Cerebellar nuclear complex (tissue), 1 donor: ENCODE results near the gene MED4.

ENCODE experiments used
- DNase-seq, 2 experiments: peaks; one replicate each; lab custom pipeline; 2025; lab: John Stamatoyannopoulos, UW

MED4 gene, protein sequence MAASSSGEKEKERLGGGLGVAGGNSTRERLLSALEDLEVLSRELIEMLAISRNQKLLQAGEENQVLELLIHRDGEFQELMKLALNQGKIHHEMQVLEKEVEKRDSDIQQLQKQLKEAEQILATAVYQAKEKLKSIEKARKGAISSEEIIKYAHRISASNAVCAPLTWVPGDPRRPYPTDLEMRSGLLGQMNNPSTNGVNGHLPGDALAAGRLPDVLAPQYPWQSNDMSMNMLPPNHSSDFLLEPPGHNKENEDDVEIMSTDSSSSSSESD

DNA sequence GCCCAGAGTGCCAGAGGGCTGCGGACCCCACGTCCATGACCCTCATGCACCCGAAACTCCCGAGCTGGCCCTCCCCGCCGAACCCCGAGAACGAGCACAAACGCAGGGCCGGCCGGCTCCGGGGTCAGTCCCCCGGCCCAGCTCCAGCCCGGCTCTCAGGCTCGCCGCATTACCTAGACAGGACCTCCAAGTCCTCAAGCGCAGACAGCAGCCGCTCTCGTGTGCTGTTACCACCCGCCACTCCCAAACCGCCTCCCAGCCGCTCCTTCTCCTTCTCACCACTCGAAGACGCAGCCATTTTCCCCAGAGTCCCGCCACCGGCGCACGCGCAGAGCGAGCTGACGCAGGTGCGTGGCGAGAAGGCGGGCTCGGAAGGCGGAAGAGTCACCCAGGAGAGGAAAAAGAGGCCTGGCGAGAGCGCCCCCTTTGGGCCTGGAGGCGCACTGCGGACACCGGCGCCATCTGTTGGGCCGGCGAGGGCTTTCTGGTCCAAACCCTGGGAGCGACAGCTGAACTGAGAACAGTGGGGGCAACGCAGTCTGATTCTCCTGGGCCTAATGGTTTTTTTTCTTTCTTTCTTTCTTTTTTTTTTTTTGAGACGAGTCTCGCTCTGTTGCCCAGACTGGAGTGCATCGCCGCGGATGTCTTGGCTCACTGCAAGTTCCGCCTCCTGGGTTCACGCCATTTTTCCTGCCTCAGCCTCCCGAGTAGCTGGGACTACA, at the start of gene MED4:
TSS of gene MED4 (minus strand) at position 324 of the 722 bp plus-strand sequence. CDS start at position 298, 26 bp downstream.
- DNase-seq, result peak; percentile 40 to 91

DNA sequence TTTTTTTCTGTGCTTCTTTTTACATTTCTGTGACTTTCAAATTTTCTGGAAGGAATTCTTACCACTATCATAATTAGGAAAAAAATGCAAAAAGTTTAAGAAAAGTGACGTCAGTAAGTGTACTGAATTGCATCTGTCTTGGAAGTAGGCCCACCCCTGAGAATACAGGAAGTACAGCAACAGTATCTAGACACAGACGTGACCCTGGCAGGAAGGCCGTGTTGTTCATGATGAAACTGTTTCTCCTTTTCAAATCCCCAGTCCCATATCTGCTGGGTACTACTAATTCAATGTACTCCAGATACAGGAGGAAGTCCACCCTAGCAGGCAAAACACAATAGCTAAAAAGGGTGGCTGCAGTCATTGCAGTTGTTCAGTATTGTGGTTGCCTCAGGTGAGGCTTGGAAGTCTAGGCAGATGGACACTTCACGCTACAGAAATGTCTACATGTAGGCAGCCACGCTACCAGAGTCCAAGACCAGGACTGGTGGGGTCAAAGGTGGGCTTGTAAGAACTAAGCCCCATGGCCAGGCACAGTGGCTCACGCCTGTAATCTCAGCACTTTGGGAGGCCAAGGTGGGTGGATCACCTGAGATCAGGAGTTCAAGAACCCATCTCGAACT, 49.6 kb upstream of the MED4 start:
- no peak for DNase-seq

DNA sequence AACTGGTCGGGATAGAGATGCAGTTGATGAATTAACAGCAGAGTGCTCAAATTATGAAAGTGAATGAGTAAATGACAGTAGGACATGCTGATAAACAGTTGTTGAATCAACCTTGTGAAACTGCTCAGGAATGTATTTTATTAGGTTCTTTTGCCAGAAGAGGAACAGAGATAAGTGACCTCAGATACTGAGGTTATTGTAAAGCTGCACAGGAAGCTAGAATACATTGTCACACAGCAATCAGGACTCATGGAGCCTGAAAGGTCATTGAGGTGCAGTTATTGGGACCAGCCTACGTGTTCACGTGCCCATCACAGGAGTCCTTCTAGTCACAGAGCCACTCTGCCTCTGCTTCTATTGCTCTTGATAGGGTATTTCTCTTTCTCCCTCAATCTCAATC, 47.5 kb upstream of the MED4 start:
- no peak for DNase-seq

DNA sequence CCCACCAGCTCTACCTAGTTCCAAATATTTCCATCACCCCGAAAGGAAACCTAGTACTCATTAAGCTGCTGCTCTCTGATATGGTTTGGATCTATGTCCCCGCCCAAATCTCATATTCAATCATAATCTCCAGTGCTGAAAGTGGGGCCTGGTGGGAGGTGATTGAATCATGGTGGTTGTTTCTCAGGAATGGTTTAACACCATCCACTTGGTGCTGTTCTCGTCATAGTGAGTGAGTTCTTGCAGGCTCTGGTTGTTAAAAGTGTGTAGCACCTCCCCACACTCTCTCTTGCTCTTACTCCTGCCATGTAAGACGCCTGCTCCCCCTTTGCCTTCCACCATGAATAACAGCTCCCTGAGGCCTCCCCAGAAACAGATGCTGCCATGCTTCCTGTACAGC, 43.4 kb upstream of the MED4 start:
- no peak for DNase-seq

DNA sequence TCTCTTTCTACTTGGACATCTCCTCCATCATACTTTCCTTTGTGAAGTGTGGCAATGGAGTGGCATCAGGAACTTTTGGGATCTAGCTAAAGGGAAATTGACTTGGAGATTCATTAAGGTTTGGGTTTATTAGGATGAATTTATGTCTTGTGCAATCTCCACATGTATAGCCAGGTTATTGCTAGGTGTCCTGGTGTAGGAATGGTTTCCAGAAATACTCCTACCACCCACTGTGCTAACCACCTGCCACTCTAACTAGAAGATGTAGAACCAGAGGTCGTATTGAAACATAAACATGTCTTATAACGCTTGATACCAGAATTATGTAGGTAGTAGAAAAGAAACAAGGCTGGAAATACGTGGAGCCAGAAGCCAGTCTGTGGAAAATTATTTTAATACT, 38.1 kb upstream of the MED4 start:
- peak; percentile 48 to 75 for DNase-seq

DNA sequence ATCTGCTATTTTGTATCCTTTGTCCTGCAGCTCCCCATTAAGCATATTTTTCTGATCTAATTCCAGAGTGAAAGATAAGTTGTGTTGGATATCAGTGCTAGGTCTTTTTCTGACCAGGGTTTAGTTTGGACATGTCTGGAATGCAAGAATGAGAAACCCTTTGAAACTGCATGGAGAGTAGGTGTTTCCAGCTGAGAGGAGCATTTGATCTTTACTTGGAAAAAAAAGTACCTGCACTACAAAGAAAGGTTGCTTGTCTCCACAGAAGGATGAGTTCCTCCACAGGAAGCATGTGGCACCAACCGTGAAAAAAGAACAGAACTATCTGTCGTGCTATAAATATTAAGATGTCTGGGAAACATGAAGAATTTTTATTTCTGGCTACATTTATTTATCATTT, 36.6 kb upstream of the MED4 start:
- peak in 1 of 2 experiments; percentile 33 for DNase-seq

DNA sequence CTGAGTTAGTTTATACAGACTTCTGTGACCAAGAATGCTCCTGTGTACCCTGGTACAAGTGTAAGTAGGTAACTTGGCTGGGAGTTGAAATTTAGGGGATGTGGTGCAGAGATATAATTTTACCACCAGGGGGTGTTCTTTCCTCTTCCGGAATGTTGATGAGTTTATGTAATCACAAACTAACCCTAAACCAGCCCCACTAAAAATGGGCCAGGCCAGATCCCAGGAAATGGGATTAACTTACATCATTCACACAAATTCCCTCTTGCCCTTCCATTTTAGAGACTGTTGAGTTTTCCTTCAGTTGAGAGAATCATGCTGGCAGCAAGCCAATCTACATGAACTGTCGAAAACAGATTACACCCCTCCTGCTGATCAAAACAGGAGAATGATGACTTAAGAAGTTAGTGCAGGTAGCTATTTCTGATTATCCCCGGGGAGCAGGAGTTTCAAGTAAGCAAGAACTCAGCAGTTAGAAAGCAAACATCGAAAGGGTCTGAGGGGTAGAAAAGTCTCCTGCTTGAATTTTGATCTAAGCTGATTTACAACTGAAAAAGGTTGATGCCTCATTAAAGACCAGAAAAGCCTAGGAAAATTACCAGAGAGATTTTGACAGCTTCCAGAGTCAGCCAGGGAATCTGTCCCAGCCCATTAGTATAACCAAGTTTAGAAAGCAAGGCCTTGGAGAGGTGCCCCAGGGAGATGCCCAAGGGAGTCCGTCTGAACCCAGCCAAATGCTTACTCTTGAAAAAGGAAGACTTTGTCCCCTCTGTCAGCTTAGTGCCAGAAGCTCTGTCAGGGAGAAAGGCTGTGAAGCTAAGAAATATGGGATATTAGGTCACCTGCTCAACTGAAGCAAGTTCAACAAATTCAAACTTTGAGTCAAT, 32.3 kb upstream of the MED4 start:
- peak; percentile 84 to 95 for DNase-seq

DNA sequence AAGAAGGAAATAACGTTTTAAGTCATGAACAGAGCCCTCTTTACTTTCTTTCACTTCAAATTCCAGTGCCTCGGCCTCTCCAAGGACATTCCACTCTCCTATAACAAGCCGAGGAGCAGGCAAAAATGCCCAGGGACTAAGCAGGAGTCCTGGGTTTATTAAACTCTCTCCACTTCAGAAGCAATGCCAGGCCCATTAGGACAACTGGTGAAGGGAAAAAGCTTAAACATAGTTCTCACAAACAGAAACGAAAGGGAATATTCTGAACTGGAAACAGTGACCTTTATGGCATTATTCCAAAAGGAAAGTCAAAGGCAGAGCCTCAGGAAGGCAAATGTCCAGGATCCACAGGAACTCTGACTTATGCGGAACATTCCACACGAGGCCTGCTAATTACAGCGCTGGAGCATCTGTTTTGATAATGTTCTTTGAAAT, 30.9 kb upstream of the MED4 start:
- no peak for DNase-seq

DNA sequence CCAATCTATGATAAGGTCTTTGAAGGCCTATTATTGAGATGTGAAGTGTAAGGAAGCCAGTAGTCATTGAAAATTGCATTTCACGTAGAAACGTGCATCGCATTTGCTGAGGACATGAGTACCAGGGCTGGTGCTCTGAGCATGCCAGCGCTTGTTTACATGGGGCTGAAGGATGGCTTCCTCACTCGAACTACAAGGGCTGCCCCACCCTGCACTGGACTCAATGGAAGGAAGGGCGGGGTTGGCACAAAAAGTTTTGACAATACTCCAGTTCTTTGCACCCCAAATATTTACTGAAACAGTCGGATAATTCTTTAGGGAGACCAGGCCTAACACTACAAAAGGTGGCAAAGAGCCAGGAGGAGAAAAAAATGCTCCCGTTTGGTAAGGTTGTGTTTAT, 28.9 kb upstream of the MED4 start:
- DNase-seq, result no peak

DNA sequence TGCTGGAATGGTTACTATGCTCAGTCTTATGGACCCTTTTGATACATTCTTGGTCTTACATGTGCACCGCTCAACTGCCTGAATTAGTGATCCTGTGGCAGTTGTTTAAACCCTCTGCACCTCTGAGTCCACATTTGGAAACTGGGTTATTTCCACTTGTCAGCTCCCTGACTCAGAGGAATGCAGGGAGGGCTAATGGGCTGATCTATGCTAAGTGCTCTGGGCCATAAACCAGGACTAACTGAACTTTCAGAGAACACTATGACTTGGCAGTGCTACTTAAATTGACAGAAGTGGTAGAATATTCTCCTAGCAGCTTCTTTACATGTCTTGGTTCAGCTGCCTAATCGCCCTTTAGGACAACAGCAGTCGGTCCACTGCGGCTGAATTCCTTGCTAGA, 26.8 kb upstream of the MED4 start:
- no peak for DNase-seq

DNA sequence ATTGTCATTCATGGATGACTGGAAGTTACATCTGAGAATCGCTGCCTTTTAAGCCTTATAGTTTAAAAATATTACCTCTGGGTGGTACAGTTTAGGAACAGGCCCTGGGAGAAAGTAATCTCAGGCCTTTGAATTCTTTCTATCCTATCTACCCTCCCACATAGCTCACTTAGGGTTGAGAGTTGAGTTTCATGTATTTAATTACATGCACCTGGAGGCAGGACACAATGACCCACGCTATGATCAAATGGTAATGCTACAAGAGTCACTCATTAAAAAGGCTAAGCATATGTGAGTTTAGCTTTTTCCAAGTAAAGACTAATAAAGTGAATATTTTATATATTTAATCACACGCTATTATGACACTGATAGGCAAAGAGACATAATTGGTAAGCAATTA, 25.3 kb upstream of the MED4 start:
- DNase-seq, result no peak

DNA sequence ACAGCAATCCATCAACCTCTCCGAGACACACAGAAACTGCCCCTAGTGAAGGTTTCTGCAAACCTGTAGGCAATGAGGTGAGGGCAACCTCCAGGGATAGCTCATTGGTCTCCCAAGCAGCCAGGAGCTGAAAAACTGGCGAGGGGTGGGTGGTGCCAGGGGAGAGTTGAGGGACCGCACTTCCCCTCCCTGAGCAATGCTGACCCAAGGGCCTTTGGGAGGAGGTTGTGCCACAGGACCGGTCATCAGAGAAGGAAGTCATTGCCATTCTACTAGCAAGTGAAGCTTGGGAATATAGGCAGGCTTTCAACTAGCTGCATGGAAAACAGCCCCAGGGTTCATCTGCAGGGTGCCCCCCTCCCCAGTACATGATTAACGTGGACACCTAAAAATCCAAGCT, 23.1 kb upstream of the MED4 start:
- DNase-seq, result no peak

DNA sequence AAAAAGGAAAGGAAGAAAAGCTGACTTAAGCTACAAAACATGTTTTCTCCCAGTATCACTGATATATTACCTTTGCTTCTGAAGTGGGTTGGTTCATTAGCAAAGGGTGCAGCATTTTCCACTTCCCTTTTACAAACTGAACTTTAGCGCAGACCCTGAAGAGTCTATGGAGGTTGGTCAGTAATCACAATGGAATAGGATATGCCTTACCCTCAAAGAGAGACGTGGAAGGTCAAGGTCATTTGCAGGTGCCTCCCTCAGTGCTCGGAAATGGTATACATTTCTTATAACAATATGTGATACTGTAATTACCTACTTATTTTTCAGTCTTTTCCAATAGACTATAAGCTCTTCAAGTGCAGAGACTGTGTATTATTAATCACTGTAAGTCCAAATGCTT, 21.9 kb upstream of the MED4 start:
- DNase-seq, result no peak

DNA sequence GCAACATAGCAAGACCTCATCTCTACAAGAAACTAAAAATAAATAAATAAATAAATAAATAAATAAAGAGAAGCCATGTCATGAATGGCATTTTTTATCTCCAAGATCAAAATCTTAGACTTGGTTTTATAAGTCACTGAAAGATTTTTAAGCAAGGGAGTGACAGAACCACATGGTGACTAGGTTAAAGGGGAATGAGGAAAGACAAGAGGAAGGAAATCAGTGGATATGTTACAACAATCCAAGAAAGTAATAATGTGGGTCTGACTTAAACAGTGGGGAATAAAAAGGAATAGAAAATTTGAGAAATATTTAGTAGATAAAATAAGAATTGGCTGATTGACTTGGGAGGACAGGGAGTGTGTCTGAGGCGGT, 18.8 kb upstream of the MED4 start:
- no peak for DNase-seq

DNA sequence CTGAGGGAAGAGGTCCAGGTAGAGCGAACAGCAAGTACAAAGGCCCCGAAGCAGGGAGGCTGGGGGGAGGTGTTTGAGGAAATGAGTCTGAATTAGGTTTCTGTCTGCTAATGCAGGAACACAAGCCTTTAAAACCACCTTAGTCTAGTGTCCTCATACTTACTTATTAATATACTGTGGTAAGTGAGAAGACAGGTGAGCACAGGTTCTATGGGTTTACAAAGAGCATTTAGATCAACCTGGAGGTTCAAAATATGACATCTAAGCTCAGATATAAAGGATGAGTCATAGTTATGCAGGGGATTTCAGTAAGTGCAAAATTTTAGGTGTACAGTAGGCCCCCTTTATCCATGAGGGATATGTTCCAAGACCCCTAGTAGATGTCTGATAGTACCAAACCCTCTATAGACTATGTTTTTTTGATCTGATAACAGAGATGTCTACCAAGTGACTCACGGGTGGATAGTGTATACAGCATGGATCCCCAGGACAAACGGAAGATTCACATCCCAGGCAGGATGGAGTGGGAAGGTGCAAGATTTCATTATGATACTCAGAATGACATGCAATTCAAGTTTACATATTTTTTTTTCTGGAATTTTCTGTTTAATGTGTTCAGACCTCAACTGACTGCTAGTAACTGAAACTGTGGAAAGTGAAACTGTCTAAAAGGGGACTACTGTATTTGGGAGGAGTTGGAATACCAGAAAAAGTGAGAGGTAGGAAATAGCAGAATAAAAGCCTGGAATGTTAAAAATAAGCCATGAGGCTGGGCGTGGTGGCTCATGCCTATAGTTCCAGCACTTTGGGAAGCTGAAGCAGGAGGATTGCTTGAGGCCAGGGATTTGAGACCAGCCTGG, 18.2 kb upstream of the MED4 start:
- DNase-seq, result no peak

DNA sequence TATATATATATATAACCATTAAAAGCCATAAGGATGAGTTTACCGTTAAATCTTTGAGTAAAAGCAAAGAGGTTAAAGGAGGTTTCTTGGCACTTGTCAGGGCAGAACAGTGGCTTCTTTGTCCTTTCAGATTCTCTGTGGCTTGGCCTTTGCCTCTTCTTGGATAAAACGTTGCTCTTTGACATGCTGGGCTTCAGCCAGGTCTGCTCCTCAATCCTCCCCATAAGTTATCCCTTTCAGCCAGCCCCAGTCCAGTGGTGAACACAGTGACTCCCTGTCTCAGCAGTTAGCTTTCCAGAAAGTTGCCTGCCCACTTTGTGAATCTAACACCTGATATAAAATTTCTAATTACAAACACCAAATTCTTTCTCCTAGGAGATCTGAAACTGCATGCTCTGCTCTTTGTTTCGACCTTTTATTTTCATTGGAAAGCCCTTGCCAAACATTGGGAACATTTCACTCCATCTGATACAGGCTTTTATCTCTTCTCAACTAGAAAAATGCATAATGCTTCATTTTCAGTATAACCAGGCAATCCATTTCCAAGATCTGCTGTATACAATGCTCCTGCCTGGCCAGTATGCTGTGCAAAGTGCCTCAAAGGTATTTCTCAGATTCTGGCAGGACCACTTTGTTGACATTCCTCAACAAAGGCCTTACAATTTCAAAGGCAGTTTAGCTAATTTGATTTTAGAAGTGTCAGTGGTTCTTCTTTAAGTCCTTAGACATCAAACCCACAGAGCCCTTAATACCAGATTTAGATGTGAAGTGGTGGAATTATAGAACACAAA, 16.2 kb upstream of the MED4 start:
- DNase-seq, result no peak

DNA sequence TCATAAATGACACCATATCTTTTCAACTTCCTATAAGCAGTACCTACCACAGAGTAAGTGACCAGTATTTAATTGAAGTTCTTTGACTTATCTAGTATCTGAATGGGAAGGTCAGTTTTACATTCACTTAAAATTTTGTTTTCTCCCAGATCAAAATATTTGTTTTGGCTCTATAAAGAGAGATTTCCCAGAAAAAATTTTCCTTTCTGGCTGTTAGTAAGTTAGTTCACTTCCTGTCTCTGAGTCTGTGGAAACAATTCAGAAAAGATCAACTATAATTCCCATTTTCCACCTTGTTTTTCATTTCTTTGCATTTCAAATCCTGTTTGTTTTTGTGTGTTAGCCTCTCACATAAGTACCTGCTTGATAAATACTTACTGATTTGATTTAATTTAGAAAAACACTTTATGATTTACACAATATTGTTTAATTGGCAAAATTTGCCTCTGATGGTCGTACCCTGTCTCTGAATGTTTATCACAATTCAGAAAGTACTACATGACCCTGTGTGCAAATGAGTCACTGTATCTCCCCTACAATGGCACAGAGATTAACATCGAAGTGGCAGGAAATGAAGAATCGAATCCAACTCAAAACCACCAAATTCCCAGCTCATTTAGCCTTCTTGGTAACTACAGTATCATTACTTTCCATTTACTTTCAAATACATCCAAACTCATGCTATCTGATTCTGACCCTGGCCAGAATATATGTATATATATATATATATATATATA, 15.4 kb upstream of the MED4 start:
- DNase-seq, result no peak

DNA sequence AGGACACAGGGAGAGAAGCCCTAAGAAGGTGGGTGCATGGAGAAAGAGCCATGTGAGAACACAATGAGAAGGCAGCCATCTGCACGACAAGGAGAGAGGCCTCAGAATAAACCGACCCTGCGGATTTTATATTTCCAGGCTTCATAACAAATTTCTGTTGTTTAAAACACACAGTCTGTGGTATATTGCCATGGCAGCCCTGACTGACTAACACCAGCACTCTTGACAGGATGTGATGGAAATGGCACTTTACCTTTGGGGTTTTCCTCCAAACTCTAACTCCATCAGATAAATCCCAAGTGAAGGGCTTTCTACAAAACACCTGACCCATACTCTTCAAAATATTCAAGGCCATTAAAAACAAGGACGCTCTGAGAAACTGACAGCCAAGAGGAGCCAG, 13.2 kb upstream of the MED4 start:
- no peak for DNase-seq

DNA sequence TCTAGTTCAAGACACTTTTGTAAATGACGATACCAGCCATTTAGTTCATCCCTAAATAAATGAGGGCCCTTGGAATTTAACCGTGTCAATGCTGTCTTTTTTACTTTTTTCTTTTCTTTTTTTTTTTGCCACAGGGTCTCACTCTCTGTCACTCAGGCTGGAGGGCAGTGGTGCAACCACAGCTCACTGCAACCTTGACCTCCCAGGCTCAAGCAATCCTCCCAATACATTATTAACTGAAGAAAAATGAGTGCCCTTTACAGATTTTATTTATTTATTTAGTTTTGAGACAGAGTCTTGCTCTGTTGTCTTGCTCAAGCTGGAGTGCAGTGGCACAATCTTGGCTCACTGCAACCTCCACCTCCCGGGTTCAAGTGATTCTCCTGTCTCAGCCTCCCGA, 2.9 kb upstream of the MED4 start:
- no peak for DNase-seq

DNA sequence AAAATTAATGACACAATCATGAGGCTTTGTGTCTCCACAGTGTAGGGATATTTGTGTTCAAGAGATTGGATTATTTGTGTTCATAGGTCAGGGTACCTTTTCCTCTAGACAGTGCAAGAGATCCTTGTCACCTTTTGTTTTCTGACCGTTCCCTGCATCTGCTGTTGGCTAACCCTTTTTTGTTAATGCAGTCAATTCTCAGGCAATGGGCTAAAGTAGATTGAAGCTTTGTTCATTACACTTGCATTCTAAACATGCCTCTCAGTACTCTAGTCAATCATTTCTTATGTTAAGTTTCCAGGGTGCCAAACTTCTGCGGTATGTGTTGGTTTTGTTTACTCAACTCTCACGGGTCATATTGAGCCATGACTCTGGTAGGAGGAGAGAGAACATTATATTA, 1.8 kb upstream of the MED4 start:
- no peak for DNase-seq
